AG09309 (cell line): Measurements from ENCODE around the gene RAB29.

Experiments used
- DNase-seq: peaks from one replicate; pipeline ENCODE4 v3.0.0-alpha.2; 2010; ENCODE audit warnings: low read depth
- H3K4me3 ChIP-seq: 2 replicates; pipeline ENCODE4 v1.5.1; 2011; ENCODE audit warnings: mild to moderate bottlenecking, low read depth, low read length, moderate library complexity; ENCODE audit not compliant: control insufficient read depth
- TF ChIP-seq, protein P1 (sequence below): IDR thresholded peaks from 2 replicates; pipeline ENCODE4 v1.5.1; 2011; ENCODE audit warnings: mild to moderate bottlenecking, low read depth, low read length, inconsistent platforms; ENCODE audit not compliant: insufficient read depth, control insufficient read depth; ENCODE audit errors: missing control alignments

The RAB29 gene

DNA sequence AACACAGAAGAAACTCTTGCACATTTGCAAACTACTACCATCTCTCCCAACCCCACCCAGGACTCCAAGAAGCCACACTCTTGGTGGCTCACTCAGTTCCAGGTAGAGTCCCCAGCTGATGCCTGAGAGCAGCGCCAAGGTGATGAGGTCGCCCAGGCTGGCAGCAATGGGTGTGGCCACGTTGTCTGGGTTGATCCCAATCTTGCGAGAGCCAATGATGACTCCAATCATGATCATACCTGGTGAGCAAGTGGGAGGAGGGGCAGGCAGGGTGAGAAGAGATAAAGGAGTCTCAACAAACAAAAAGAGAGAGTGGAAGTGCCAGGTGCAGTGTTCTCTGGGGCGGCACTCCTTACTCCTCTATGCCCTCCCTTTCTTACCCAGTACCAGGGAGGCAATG, 23.3 kb upstream of the RAB29 start:
- TF ChIP-seq, protein P1, sequence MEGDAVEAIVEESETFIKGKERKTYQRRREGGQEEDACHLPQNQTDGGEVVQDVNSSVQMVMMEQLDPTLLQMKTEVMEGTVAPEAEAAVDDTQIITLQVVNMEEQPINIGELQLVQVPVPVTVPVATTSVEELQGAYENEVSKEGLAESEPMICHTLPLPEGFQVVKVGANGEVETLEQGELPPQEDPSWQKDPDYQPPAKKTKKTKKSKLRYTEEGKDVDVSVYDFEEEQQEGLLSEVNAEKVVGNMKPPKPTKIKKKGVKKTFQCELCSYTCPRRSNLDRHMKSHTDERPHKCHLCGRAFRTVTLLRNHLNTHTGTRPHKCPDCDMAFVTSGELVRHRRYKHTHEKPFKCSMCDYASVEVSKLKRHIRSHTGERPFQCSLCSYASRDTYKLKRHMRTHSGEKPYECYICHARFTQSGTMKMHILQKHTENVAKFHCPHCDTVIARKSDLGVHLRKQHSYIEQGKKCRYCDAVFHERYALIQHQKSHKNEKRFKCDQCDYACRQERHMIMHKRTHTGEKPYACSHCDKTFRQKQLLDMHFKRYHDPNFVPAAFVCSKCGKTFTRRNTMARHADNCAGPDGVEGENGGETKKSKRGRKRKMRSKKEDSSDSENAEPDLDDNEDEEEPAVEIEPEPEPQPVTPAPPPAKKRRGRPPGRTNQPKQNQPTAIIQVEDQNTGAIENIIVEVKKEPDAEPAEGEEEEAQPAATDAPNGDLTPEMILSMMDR, result no peak
- no peak for DNase-seq

DNA sequence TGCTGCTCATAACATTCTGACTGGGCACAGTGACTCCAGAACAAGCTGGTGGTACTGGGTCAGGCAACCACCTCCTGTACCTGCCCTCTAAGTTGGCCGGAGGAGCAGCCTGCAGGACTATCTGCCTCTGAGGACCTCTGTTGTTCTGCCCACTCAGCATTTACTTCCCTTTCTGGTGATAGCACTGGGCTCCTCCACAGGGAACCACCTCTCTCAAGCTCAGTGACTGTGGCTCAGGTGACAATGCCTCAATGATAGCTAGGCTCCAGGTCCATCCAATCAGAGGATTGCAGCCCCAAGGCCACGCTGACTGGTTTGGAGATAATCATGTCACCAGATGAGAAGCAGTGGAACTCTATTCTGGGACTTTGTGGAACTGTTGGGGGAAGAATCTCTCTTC, 21.9 kb upstream of the RAB29 start:
- DNase-seq, result no peak
- TF ChIP-seq, protein P1, result no peak
- no peak overlapping the region for H3K4me3 ChIP-seq

More for the DNA sequence above, 23.3 kb upstream of the RAB29 start:
- no peak overlapping the region for H3K4me3 ChIP-seq

DNA sequence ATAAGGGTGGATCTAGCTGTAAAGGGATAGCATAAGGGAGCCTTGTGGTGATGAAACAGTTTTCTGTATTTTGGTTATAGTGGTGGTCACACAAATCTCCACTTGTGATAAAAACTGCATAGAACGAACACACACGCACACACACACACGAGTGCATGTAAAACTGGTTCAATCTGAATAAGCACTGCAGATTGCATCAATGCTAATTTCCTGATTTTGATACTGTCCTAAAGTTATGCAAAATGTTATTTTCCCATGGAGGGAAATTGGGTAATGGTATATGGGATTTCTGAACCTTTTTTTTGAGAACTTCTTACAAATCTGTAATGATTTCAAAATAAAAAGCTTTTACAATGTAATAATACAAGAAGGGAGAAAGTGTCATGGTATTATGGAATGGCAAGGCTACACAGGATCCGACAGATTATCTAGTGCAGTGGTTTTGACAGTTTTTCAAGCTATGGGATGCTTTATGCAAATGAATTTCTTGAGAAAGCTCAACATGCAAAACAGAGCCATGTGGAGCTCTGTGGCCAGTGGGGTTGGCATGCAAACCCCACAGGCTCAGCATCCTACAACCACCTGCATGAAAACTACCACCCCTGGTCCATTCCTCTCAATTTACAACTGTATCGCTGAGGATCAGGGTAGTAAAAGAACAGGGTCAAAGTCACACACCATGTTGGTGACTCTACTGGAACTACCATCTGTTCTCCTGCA, 18.9 kb upstream of the RAB29 start:
- no peak overlapping the region for H3K4me3 ChIP-seq
- no peak for DNase-seq

DNA sequence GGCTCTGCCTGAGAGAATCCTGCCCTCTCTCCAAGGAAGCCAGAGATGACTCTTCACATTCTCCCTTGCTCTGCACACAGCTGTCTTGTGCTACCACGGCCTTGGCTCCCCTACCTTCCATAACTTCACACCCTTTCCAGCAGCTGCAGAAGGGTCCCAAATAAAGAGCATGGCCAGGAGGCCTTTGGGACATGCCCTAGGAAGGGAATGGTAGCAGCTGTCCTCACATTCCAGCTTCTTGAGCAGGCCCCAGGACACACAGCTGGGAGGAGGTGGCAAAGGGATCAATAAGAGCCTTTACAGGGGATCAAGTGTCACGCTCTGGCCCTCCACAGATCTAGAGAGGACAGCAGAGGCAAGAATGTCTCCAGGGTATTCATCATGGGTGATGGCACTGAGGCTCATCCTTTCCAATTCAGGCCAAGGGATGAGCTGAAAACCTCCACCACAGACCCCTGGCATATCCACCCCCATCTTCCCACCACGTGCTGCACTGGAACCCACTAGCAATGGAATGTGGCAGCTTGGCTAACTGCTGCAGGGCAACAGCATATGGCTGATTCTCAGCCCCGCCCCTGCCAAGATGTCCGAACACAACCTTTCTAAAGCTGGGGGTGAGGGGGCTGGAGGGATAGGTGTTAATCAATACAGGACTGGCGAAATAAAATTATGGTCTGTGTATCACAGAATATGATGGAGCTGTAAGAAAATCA, 17.8 kb upstream of the RAB29 start:
- TF ChIP-seq, protein P1, result no peak
- H3K4me3 ChIP-seq, result no peak overlapping the region
- DNase-seq, result no peak

More for the DNA sequence above, 18.9 kb upstream of the RAB29 start:
- TF ChIP-seq, protein P1, result no peak

DNA sequence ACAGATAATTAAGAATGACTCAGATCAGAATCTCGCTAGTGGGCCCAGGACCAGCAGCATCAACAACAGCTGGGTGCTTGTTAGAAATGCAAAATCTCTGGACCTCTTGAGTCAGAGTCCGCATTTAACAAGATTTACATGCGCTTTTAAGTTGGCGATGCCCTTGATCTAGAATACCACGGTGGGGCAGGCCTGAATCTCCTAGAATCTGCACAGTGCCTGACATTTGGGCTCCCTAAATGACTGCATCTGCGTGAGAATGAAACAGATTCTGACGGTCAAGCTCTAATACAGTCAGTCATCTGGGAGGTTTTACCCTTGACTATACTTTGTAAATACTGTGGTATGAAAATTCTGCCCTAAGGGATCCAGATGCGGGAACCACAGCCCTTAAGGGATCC, 17.2 kb upstream of the RAB29 start:
- no peak for DNase-seq

DNA sequence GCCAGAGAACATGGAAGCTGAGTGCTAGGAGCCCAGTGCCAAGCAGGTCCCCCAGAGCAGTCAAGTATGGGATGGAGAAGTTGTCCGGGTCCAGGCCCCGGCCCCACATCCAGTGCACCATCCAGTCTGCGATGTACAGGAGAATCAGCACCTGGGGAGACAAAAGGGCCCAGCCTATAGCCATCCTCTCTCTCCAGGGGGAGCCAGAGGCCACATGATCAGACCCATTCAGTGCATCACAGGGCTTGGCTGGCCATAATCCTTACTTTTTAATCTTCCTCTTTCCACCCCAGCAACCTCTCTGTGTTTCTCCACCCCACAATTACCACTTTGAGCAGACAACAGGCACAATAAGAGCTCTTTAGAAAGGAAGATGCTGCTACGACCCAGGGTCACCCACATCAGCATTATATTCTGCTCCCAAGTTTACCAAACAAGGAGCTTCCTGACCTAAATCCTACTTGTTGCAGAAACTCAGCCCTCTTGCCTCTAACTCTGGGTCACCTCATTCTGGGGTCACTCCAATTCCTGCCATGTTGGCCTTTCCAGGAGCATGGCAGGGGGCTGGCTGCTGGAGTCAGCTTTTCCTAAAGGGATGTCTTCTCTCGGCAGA, 16.4 kb upstream of the RAB29 start:
- TF ChIP-seq, protein P1, result peak; percentile 91
- no peak overlapping the region for H3K4me3 ChIP-seq
- no peak for DNase-seq

More for the DNA sequence above, 17.2 kb upstream of the RAB29 start:
- TF ChIP-seq, protein P1, result no peak
- H3K4me3 ChIP-seq, result no peak overlapping the region
